ENCODE data around the gene TWNK.
A peak's percentile ranks its signal among the peaks of the same experiment; 100 is the strongest.

The TWNK gene

DNA sequence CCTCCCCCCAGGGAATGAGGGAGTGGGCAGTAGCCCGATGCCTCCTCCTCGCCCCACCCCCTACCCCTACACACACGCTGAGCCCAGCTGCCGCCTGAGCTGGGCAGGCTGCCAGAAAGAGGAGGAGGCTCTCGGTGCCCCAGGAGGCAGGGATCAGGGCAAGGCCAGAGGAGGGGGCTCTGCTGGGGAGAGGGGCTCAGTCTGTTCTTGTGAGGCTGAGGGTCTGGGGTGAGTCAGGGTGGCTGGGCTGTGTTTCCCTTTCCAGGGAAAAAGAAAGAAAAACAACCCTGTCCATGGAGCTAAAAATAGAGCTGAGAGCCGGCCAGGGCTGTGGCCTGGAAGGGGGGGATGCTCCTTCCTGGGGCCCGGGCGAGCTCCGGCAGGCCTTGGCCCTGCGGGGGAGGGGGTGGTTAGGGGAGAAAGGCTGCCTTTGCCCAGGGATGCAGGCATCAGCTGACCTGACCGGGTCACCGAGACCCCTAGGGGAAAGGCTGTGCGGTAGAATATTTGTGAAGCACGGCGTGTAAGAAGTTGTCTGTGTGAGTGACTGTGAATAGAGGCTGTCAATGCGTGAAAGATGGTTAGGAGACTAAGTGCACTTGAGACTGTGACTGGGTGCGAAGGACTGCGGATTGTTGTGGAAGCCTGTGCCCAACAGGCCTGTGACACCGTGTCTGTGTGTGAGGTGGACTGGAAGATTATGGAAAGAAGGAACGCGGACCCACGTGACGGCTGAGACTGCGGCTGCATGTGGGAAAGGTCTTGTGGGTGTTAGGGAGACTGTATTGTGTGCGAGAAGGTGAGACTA lies 11.0 kb downstream of the TWNK start:
- DNase-seq = peak; percentile 88

DNA sequence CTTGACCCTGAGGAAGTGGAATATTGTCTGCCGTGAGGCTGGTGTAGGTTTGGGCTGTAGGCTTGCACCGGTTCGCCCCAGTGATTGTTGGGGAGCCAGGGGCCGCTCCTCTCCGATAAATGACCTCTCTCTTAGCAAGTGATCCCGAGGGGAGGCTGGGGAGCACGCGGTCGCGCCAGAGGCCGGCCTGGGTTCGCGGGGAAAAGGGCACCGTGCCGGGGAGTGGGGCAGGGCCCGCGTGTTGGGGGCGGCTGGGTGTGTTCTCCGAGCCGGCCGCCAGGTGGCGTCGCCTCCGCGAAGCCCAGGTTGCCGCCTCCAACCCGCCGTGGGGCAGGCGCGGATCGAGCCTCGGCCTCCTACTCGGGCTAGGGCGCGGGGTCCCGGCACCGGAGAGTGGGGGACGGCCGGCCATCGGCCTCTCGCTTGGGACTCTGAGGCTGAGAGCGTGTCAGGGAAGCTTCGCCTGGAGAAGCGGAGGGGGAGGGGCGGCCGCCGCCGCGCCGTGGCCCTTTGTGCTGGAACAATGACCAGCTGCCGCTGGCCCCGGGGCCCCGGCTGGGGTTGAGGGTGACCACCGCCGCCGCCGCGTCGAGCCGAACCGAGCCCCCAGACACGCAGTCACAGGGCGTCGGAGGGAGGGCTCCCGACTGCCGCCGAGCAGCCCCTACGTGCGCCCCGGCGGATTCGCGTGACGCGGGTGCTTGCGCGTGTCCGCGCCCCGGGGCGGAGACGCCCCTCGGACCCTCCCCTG lies 11.8 kb downstream of the TWNK start:
- DNase-seq = peak; percentile 35

- DNase-seq = no peak
Observed at GRCh38 chr10:100999742-101000126, 12.4 kb downstream of the TWNK start, which contains the start of gene LZTS2. LZTS2 (plus strand) TSS chr10:100999808; CDS start chr10:101002539, 2,731 bp downstream.

GRCh38 chr10:101000127-101000914 lies 13.0 kb downstream of the TWNK start:
- no peak for DNase-seq

- DNase-seq = no peak
Observed at GRCh38 chr10:101000915-101001658, 13.7 kb downstream of the TWNK start.

DNA sequence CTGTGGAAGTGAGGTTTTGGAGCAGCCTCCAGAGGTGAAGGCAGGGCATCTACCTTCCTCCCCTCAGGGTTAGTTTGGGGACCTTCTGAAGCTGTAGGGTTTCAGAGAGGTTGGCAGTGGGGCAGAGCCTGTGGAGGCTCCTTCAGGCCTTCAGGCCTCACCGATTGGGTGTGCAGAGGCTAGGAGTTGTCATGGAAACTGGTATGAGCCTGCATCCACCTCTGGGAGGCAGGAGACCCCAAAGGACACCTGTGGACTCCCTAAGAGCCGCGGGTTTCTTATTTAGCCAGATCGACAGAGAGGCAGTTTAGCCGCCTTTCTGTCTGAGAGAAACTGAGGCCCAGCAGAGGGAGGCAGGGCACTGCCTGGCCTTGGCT lies 14.3 kb downstream of the TWNK start:
- no peak for DNase-seq

- no peak for DNase-seq
Observed at GRCh38 chr10:101002456-101002855, 15.1 kb downstream of the TWNK start.

- no peak for DNase-seq
Observed at GRCh38 chr10:101003639-101004206, 16.4 kb downstream of the TWNK start.

- DNase-seq = no peak
Observed at GRCh38 chr10:101005361-101005760, 18.0 kb downstream of the TWNK start.

DNA sequence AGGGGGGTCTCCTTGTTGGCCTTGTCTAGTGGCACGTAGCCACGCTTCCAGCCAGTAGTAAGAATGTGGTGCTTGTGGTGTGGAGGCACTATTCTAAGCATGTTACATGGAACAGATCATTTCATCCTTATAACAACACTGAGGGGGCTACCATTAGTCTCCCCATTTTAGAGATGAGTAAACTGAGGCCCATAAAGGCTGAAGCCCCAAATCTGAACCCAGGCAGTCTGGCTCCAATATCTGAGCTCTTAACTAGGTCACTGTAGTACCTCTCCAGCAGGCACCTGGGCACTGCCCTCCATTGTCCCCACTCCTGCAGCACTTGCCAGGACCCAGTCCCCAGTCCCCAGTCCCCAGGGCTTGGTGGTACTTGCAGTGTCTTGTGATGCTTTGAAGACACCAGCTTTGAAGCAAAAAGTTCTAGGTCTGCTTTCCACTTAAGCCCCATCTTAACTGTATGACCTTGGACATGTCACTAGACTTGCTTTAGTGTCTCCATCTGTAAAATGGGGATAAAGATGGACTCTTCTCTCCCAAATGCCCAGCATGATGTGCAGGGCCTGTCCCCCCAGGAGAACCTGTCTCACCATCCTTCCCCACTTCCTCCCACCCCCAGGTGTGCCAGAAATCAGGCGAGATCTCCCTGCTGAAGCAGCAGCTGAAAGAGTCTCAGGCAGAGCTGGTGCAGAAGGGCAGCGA lies 18.7 kb downstream of the TWNK start:
- no peak for DNase-seq

DNA sequence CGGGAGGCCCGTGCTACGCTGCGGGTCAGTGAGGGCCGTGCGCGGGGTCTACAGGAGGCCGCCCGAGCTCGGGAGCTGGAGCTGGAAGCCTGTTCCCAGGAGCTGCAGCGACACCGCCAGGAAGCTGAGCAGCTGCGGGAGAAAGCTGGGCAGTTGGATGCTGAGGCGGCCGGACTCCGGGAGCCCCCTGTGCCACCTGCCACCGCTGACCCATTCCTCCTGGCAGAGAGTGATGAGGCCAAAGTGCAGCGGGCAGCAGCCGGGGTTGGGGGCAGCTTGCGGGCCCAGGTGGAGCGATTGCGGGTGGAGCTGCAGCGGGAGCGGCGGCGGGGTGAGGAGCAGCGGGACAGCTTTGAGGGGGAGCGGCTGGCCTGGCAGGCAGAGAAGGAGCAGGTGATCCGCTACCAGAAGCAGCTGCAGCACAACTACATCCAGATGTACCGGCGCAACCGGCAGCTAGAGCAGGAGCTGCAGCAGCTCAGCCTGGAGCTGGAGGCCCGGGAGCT lies 19.3 kb downstream of the TWNK start:
- peak; percentile 51 for DNase-seq

DNA sequence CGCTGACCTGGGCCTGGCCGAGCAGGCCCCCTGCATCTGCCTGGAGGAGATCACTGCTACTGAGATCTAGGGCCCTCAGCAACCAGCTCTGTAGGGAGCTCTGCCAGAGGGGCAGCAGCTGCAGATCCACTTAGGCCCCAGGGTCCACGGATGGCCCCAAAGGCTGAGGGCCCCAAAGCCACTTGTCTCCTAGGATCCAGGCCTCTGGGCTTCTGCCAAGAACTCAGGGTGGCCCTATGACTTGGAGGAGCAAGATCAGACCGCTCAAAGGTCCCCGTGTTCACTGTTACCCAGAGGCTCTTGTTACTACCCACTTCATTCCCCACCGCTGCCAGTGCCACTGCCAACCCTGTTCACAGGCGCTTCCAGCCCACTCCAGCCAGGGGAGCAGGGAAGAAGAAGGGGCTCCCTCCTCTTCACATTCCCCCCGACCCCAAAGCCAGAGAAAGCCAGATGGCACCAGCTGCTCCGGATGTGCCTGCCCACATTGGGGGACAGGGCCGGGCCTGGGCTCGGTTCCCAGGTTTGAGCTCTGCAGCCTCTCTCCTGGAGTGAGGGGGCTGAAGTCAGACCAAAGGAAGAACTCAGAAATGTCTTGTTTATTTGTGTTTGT lies 19.9 kb downstream of the TWNK start:
- peak; percentile 51 for DNase-seq

GRCh38 chr10:101007915-101008822 lies 20.8 kb downstream of the TWNK start:
- DNase-seq = no peak

DNA sequence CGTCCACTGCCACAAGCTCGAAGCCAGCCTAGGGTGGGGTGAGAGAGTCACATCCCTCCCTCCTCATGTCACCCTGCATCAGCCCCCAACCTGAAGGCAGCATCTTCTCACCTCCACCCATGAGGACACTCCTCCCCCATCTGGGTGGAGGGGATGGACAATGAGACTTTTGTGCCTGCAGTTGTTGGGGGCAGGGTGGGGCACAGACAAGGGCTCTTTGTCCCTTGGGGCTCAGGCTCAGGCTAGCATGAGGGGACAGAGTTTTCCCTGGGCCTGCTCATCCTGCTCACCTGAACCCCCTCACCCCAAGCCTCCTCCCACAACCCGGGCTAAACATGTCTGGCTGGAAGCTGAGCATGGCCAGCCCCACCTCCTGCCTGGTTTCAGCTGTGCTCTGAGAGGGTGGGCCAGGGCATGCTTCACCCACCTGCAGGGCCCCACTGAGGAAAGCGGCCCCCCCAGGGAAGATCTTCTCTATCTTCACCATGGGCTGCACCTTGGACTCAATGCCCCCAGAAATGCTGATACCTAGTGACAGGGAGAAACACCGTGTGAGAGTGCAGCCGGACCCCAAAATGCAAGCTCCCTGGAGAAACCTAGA lies 21.6 kb downstream of the TWNK start:
- DNase-seq = no peak

DNA sequence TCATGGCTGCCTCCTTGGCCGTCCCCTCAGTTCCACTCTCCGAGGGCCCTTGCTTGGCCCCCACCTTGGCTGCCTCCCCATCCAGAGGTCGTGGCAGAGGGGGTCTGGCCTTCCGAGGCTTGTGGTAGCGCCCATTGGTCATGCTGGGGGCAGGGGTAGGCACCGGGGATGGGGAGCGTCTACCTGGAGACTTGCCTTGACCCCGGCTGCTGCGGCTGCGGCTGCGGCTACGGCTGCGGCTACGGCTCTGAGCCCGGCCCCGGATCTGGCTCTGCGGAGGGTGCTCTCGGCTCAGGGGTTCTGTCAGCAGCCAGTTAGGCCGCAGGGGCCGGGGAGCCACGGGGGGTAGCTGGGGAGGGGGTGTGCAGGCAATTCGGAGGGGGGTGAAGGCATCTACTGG lies 23.0 kb downstream of the TWNK start:
- DNase-seq = no peak

- no peak for DNase-seq
Observed at GRCh38 chr10:101011517-101012423, 24.4 kb downstream of the TWNK start.

- DNase-seq = peak; percentile 81
Observed at GRCh38 chr10:101012525-101013364, 25.4 kb downstream of the TWNK start.

All from NCI-H1092 treated with DMSO at 0.1 percent for 48 hours (cell line).